OCI-LY1 (cell line): Measurements from ENCODE around the gene NOCT.
"Not testable (repeated sequence)": the region's sequence is repeated elsewhere in the genome, so short reads cannot be mapped to it uniquely, and the experiment has no call there.

Experiments used
- EZH2 ChIP-seq: fragments of 200-600 bp; sonication (generic), shearing (Covaris generic); IDR thresholded peaks from 2 replicates; pipeline ENCODE4 v1.8.0; 2017; ENCODE audit warnings: borderline replicate concordance, mixed run types, mild to moderate bottlenecking, antibody characterized with exemption, low read length, moderate library complexity, mixed read lengths
- TF ChIP-seq, protein P1 (sequence below): fragments of 200-600 bp; sonication (generic), shearing (Covaris generic); IDR thresholded peaks from 2 replicates; pipeline ENCODE4 v1.5.1; 2017; ENCODE audit warnings: mild to moderate bottlenecking, antibody characterized with exemption, low read length, moderate library complexity, mixed read lengths

DNA sequence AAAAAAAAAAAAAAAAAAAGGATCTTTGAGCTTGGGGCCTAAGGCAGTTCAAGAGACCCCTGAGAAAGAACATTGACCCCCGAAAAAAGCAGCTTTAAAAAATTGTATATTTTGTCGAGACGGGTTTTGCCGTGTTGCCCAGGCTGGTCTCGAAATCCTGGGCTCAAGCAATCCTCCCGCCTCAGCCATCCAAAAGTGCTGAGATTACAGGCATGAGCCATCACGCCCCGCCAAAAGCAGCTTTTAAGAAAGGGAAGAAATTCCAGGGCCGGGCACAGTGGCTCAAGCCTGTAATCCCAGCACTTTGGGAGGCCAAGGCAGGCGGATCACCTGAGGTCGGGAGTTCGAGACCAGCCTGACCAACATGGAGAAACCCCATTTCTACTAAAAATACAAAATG, 5.5 kb downstream of the NOCT start:
- TF ChIP-seq EZH2, result not testable (repeated sequence)
- TF ChIP-seq, protein P1, sequence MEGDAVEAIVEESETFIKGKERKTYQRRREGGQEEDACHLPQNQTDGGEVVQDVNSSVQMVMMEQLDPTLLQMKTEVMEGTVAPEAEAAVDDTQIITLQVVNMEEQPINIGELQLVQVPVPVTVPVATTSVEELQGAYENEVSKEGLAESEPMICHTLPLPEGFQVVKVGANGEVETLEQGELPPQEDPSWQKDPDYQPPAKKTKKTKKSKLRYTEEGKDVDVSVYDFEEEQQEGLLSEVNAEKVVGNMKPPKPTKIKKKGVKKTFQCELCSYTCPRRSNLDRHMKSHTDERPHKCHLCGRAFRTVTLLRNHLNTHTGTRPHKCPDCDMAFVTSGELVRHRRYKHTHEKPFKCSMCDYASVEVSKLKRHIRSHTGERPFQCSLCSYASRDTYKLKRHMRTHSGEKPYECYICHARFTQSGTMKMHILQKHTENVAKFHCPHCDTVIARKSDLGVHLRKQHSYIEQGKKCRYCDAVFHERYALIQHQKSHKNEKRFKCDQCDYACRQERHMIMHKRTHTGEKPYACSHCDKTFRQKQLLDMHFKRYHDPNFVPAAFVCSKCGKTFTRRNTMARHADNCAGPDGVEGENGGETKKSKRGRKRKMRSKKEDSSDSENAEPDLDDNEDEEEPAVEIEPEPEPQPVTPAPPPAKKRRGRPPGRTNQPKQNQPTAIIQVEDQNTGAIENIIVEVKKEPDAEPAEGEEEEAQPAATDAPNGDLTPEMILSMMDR, result not testable (repeated sequence)
